Neural progenitor cell (in vitro differentiated cells): ENCODE data around the gene TMEM234. TPM values are rescaled to one million over a fixed set of nuclear protein-coding genes. Genes with fewer than 3 reads are reported as not detected.

Experiments used
- DNase-seq: peaks from one replicate; pipeline ENCODE4 v3.0.0-alpha.2; 2016; ENCODE audit warnings: low spot score
- H2AFZ ChIP-seq: fragments of 200-600 bp; sonication (generic); replicated peaks from 2 replicates; pipeline ENCODE4 v1.6.1; 2016; ENCODE audit warnings: antibody characterized with exemption
- H3F3A ChIP-seq: fragments of 200-600 bp; sonication (generic); 2 replicates; pipeline ENCODE4 v1.6.1; 2016; ENCODE audit warnings: antibody characterized with exemption, low read depth
- H3K27ac ChIP-seq: fragments of 200-600 bp; sonication (generic); 2 replicates; pipeline ENCODE4 v1.5.1; 2016; ENCODE audit warnings: mild to moderate bottlenecking
- H3K27me3 ChIP-seq: fragments of 200-600 bp; sonication (generic); 2 replicates; pipeline ENCODE4 v1.6.1; 2016; ENCODE audit warnings: mild to moderate bottlenecking, moderate library complexity
- H3K36me3 ChIP-seq: fragments of 200-600 bp; sonication (generic); 2 replicates; pipeline ENCODE4 v1.5.1; 2016
- H3K4me1 ChIP-seq: fragments of 200-600 bp; sonication (generic); 2 replicates; pipeline ENCODE4 v1.6.1; 2016; ENCODE audit warnings: mixed run types
- H3K4me2 ChIP-seq: fragments of 200-600 bp; sonication (generic); 2 replicates; pipeline ENCODE4 v1.6.1; 2016
- H3K4me3 ChIP-seq: fragments of 200-600 bp; sonication (generic); 2 replicates; pipeline ENCODE4 v1.5.1; 2016
- H3K79me2 ChIP-seq: fragments of 200-600 bp; sonication (generic); 2 replicates; pipeline ENCODE4 v1.6.1; 2016; ENCODE audit warnings: low read depth
- H3K9ac ChIP-seq: fragments of 200-600 bp; sonication (generic); 2 replicates; pipeline ENCODE4 v1.6.1; 2016
- H3K9me3 ChIP-seq: fragments of 200-600 bp; sonication (generic); 2 replicates; pipeline ENCODE4 v1.5.1; 2016; ENCODE audit warnings: low read depth
- H4K20me1 ChIP-seq: fragments of 200-600 bp; sonication (generic); 2 replicates; pipeline ENCODE4 v1.6.1; 2016; ENCODE audit warnings: low read depth
- H3K27ac Mint-ChIP-seq: 3 replicates; pipeline ENCODE4 v1.8.0; 2021; ENCODE audit warnings: mixed read lengths
- H3K27me3 Mint-ChIP-seq: 2 replicates; pipeline ENCODE4 v1.8.0; 2022; ENCODE audit warnings: low read depth, mild to moderate bottlenecking, inconsistent platforms, moderate library complexity, mixed read lengths; ENCODE audit not compliant: insufficient read depth
- H3K36me3 Mint-ChIP-seq: 3 replicates; pipeline ENCODE4 v1.8.0; 2021; ENCODE audit warnings: mixed read lengths
- H3K4me1 Mint-ChIP-seq: 3 replicates; pipeline ENCODE4 v1.8.0; 2021; ENCODE audit warnings: mixed read lengths
- H3K4me3 Mint-ChIP-seq: 3 replicates; pipeline ENCODE4 v1.8.0; 2021; ENCODE audit warnings: mild to moderate bottlenecking, moderate library complexity, mixed read lengths
- H3K9me3 Mint-ChIP-seq: 3 replicates; pipeline ENCODE4 v1.8.0; 2020; ENCODE audit warnings: mixed read lengths
- CTCF ChIP-seq: fragments of 200-600 bp; sonication (generic); IDR thresholded peaks from 2 replicates; pipeline ENCODE4 v1.5.1; 2017; ENCODE audit warnings: antibody characterized with exemption, mild to moderate bottlenecking
- EZH2 ChIP-seq: fragments of 200-600 bp; sonication (generic); IDR thresholded peaks from 2 replicates; pipeline ENCODE4 v1.6.1; 2017; ENCODE audit warnings: antibody characterized with exemption, mild to moderate bottlenecking, moderate library complexity
- EZH2phosphoT487 ChIP-seq: fragments of 200-600 bp; sonication (generic); IDR thresholded peaks from 2 replicates; pipeline ENCODE4 v1.6.1; 2017; ENCODE audit warnings: antibody characterized with exemption
- total RNA-seq: library from RNA; depleted of rRNA; stranded (reverse); fragments of >200 nt; gene quantifications from 2 replicates; pipeline ENCODE4 v1.2.3, GENCODE V29; 2015; ENCODE audit warnings: low replicate concordance

TMEM234 gene
- total RNA-seq, 1 donor from 2014 or later = 6.0 TPM

- H3K9ac ChIP-seq = peak overlapping the region; percentile 71
- peaks cover 42% of the 10 kb centered on the region for H4K20me1 ChIP-seq
- H3K27ac ChIP-seq = no peak overlapping the region
- Mint-ChIP-seq H3K9me3 (no peaks in the 10 kb centered on the region), H3K27me3 (peaks cover 2% of the 10 kb centered on the region), H3K36me3 (peaks cover 28% of the 10 kb centered on the region), H3K4me1 (peaks cover 21% of the 10 kb centered on the region), H3K27ac (no peak overlapping the region), H3K4me3 (peak overlapping the region; percentile 95)
- peaks cover 36% of the 10 kb centered on the region for H3F3A ChIP-seq
- no peak for DNase-seq
- H2AFZ ChIP-seq = no peak overlapping the region
- peak overlapping the region; percentile 99 for H3K4me2 ChIP-seq
- H3K36me3 ChIP-seq = no peaks in the 10 kb centered on the region
- peaks cover 61% of the 10 kb centered on the region for H3K79me2 ChIP-seq
- H3K4me1 ChIP-seq = peaks cover 16% of the 10 kb centered on the region
- H3K27me3 ChIP-seq = no peaks in the 10 kb centered on the region
- no peaks in the 10 kb centered on the region for H3K9me3 ChIP-seq
- H3K4me3 ChIP-seq = peak overlapping the region; percentile 70
- TF ChIP-seq EZH2 (no peak), CTCF (no peak), EZH2phosphoT487 (no peak)
Measured at GRCh38 chr1:32181065-32181464, 41.1 kb downstream of the TMEM234 start.

GRCh38 chr1:32180186-32181060, 41.7 kb downstream of the TMEM234 start:
- no peaks in the 10 kb centered on the region for H3K27me3 ChIP-seq
- DNase-seq = peak; percentile 63
- peak overlapping the region; percentile 71 for H3K9ac ChIP-seq
- no peaks in the 10 kb centered on the region for H3K36me3 ChIP-seq
- H4K20me1 ChIP-seq = peaks cover 36% of the 10 kb centered on the region
- peak overlapping the region; percentile 70 for H3K4me3 ChIP-seq
- Mint-ChIP-seq H3K4me3 (peak overlapping the region; percentile 95), H3K4me1 (peaks cover 21% of the 10 kb centered on the region), H3K9me3 (no peaks in the 10 kb centered on the region), H3K36me3 (peaks cover 27% of the 10 kb centered on the region), H3K27me3 (peaks cover 2% of the 10 kb centered on the region), H3K27ac (peak overlapping the region; percentile 98)
- TF ChIP-seq EZH2 (no peak), EZH2phosphoT487 (no peak), CTCF (no peak)
- H3K9me3 ChIP-seq = no peaks in the 10 kb centered on the region
- peak overlapping the region; percentile 99 for H3K4me2 ChIP-seq
- H3K27ac ChIP-seq = peak overlapping the region; percentile 76
- peaks cover 16% of the 10 kb centered on the region for H3K4me1 ChIP-seq
- H3F3A ChIP-seq = peaks cover 38% of the 10 kb centered on the region
- peak overlapping the region; percentile 22 for H2AFZ ChIP-seq
- peaks cover 54% of the 10 kb centered on the region for H3K79me2 ChIP-seq

- peak within 1 kb of the TSS; percentile 95 for H3K4me3 Mint-ChIP-seq
- no peaks in the 10 kb centered on the region for H3K36me3 ChIP-seq
- peak within 1 kb of the TSS; percentile 92 for H2AFZ ChIP-seq
- H3K27ac ChIP-seq = peak within 1 kb of the TSS; percentile 76
- H3K27me3 ChIP-seq = no peaks in the 10 kb centered on the region
- H3K9me3 Mint-ChIP-seq = no peaks in the 10 kb centered on the region
- peaks cover 46% of the 10 kb centered on the region for H3K79me2 ChIP-seq
- H3K9ac ChIP-seq = peak within 1 kb of the TSS; percentile 71
- peak within 1 kb of the TSS; percentile 98 for H3K27ac Mint-ChIP-seq
- DNase-seq = peak; percentile 94
- H3K4me1 ChIP-seq = peaks cover 16% of the 10 kb centered on the region
- H3K4me1 Mint-ChIP-seq = peaks cover 21% of the 10 kb centered on the region
- H3K36me3 Mint-ChIP-seq = peaks cover 22% of the 10 kb centered on the region
- peak within 1 kb of the TSS; percentile 99 for H3K4me2 ChIP-seq
- TF ChIP-seq EZH2 (no peak), EZH2phosphoT487 (no peak), CTCF (peak; percentile 3)
- H3K27me3 Mint-ChIP-seq = peaks cover 2% of the 10 kb centered on the region
- H3K4me3 ChIP-seq = peak within 1 kb of the TSS; percentile 70
- no peaks in the 10 kb centered on the region for H3K9me3 ChIP-seq
- H4K20me1 ChIP-seq = peaks cover 30% of the 10 kb centered on the region
- peaks cover 38% of the 10 kb centered on the region for H3F3A ChIP-seq
Measured at GRCh38 chr1:32179443-32180185, 42.5 kb downstream of the TMEM234 start, which contains the start of gene TXLNA. Gene TXLNA, plus strand, starts transcription at chr1:32179675. Its CDS starts 671 bp downstream, at chr1:32180346.
